K562 (cell line): Measurements from ENCODE around the gene ZNF276. TPM values are rescaled to one million over a fixed set of nuclear protein-coding genes. Genes with fewer than 3 reads are reported as not detected.
A peak's percentile ranks its signal among the peaks of the same experiment; 100 is the strongest.

Source experiments
- ETV6 ChIP-seq, 3 experiments: fragments of 150-350 bp in 1 of 3; sonication (generic) in 1 of 3; formaldehyde crosslinking in 1 of 3; IDR thresholded peaks; 2 replicates each; pipeline versions ENCODE4 v1.6.1 to v1.8.0; 2014 to 2022; ENCODE audit warnings: borderline replicate concordance in 2 of 3, low read depth in 2 of 3, antibody characterized with exemption in 1 of 3, low read length in 1 of 3, mild to moderate bottlenecking in 1 of 3, missing genetic modification reagents in 1 of 3
- FUS ChIP-seq: fragments of 200-400 bp; formaldehyde crosslinking; optimal IDR thresholded peaks from 2 replicates; pipeline ENCODE3; 2017; ENCODE audit warnings: low read depth, low read length
- MYC ChIP-seq, 2 experiments: fragments of 250-450 bp in 1 of 2; sonication (Bioruptor Pico) in 1 of 2; IDR thresholded peaks; 2 replicates each; pipeline versions ENCODE4 v1.5.1 to v1.6.1; 2012 to 2021; ENCODE audit warnings: low read depth in 2 of 2, borderline replicate concordance in 1 of 2, improper control_type of control experiment in 1 of 2, low read length in 1 of 2, mild to moderate bottlenecking in 1 of 2, moderate library complexity in 1 of 2
- SIN3A ChIP-seq, 2 experiments: fragments of 150-350 bp in 1 of 2; IDR thresholded peaks; 2 replicates each; pipeline ENCODE4 v1.6.1; 2011 to 2016; ENCODE audit warnings: borderline replicate concordance in 2 of 2, low read depth in 2 of 2, low read length in 2 of 2, mild to moderate bottlenecking in 2 of 2, moderate library complexity in 2 of 2; ENCODE audit not compliant: control insufficient read depth in 1 of 2
- TOE1 ChIP-seq, 2 experiments: fragments of 450-650 bp in 1 of 2; sonication (generic) in 1 of 2; formaldehyde crosslinking in 1 of 2; IDR thresholded peaks; 2 replicates each; pipeline versions ENCODE4 v1.7.1 to v1.8.0; 2016 to 2022; ENCODE audit warnings: borderline replicate concordance in 2 of 2, mild to moderate bottlenecking in 2 of 2, antibody characterized with exemption in 1 of 2, inconsistent platforms in 1 of 2, low read depth in 1 of 2, missing genetic modification reagents in 1 of 2, moderate library complexity in 1 of 2
- polyA plus RNA-seq, 8 experiments: library from polyadenylated mRNA; depleted of rRNA in 4 of 8; stranded (reverse) in 5 of 8; unstranded in 3 of 8; fragments of >200 nt; fragmentation: Nextera tagmentation in 2 of 8; fragmentation: Illumina TruSeq in 1 of 8; extraction: Ambion mirVana in 2 of 8; extraction: Trizol in 1 of 8; gene quantifications; 2 replicates each; pipeline versions ENCODE4 v1.2.1 to v1.2.3, GENCODE V29; 2011 to 2014; ENCODE audit warnings: inconsistent platforms in 1 of 8, missing spikeins in 1 of 8
- total RNA-seq, 7 experiments: library from RNA; depleted of rRNA in 6 of 7; stranded (reverse); fragments of >200 nt in 6 of 7; fragmentation: Illumina TruSeq in 2 of 7; extraction: Trizol in 2 of 7; gene quantifications; 2 replicates each; pipeline versions ENCODE4 v1.2.1 to v1.2.3, GENCODE V29; 2011 to 2021; ENCODE audit warnings: low replicate concordance in 1 of 7
- TF ChIP-seq, protein P1 (sequence below): fragments of 250-450 bp; sonication (Bioruptor Pico); IDR thresholded peaks from 2 replicates; pipeline ENCODE4 v1.5.0; 2021

ZNF276 gene
- total and polyA plus RNA-seq, 9 of the 15 experiments (the other 6 are each of a cell fraction or from before 2014, with no cell fraction given): 0.49 to 43.9 (median 15.8) TPM

- 0 out of 2 replicates have a peak, but pooled peaks have one; percentile 17 for TF ChIP-seq MYC (IDR thresholded peaks at IDR 0.05; ENCODE audit: low read depth, low read length)
- TF ChIP-seq MYC (CRISPR knock-in tag; IDR thresholded peaks at IDR 0.05; ENCODE audit: borderline replicate concordance, low read depth): no peak
- TF ChIP-seq SIN3A (IDR thresholded peaks at IDR 0.05; ENCODE audit: borderline replicate concordance in 2 of 2, control insufficient read depth in 1 of 2, low read depth in 2 of 2, low read length in 2 of 2): peak in 1 of 2 experiments; percentile 18; a peak in 1 of 4 replicates
- peak in 1 of 2 experiments; percentile 23; a peak in 1 of 4 replicates for TF ChIP-seq ETV6 (IDR thresholded peaks at IDR 0.05; ENCODE audit: borderline replicate concordance in 1 of 2, low read depth in 2 of 2, low read length in 1 of 2)
- TF ChIP-seq ETV6 (CRISPR knock-in tag; IDR thresholded peaks at IDR 0.05; ENCODE audit: borderline replicate concordance): no peak
- no peak for TF ChIP-seq TOE1 (IDR thresholded peaks at IDR 0.05; ENCODE audit: borderline replicate concordance)
- TF ChIP-seq TOE1 (CRISPR knock-in tag; IDR thresholded peaks at IDR 0.05; ENCODE audit: borderline replicate concordance, low read depth): 0 out of 2 replicates have a peak, but pooled peaks have one; percentile 61
- peak; percentile 78 for TF ChIP-seq FUS
- TF ChIP-seq, protein P1, sequence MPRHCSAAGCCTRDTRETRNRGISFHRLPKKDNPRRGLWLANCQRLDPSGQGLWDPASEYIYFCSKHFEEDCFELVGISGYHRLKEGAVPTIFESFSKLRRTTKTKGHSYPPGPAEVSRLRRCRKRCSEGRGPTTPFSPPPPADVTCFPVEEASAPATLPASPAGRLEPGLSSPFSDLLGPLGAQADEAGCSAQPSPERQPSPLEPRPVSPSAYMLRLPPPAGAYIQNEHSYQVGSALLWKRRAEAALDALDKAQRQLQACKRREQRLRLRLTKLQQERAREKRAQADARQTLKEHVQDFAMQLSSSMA (CRISPR knock-in tag): 0 out of 2 replicates have a peak, but pooled peaks have one; percentile 53
Measured at GRCh38 chr16:89721546-89722391, 432 bp downstream of the ZNF276 start (continued).
